A549 treated with GW870086 at 1 μM for 4 hours (cell line): ENCODE measurements around the gene KCNA5. TPM values are rescaled to one million over a fixed set of nuclear protein-coding genes. Genes with fewer than 3 reads are reported as not detected.

Source experiments
- total RNA-seq: library from RNA; stranded (reverse); fragments of 200-300 nt; extraction: Qiagen RNA extraction; gene quantifications from 5 replicates; pipeline ENCODE4 v1.2.3, GENCODE V29; 2022; ENCODE audit warnings: low read depth

KCNA5 gene
- 0.05 TPM in 1 of 5 replicates, not detected in the others for total RNA-seq

GRCh38 chr12:5043589-5044419, at the start of gene KCNA5:
Gene KCNA5, plus strand, starts transcription at chr12:5043879. Its CDS starts 269 bp downstream, at chr12:5044148.

Other genes with a start within 250 kb of the KCNA5 start
- not detected in 5 replicates for gene KCNA1, start 134.0 kb upstream of the KCNA5 start, total RNA-seq